ENCODE measurements around the gene METTL17. TPM values are rescaled to one million over a fixed set of nuclear protein-coding genes. Genes with fewer than 3 reads are reported as not detected.

The METTL17 gene
- polyA plus RNA-seq, 1 donor from 2014 or later = 231 TPM

DNA sequence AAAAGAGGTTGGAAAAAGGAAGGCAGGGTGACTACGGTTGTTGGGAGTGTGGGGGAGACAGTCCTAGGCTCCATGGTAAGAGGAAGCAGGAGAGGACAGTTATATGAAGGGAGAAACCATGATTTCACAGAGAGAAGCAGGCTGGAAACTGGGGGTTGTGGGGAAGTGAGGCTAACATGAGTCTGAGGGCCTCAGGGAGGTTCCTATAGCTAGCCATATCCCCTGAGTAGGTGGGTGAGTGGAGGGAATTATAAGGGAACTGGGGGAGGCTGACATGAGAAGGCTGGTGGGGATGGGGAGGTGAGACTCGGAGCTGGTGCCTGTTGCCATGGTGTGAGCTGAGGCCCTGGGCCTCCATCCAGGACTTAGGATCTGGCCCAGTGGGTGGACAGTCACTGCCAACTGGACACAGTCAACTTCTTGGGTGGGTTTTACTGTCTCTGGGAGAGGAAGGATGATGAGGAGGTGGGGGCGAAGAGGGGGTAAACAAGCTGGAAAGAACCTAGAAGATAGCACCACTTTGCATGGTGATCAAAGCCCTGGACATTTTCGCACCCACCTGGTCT lies 43.4 kb downstream of the METTL17 start:
- no peak overlapping the region for H3K9ac ChIP-seq (ENCODE audit: low read length)
- H3K27ac ChIP-seq (ENCODE audit: low read length) = no peak overlapping the region
- H3K36me3 ChIP-seq (ENCODE audit: insufficient read depth, low read length) = no peaks in the 10 kb centered on the region
- H4K20me1 ChIP-seq (ENCODE audit: insufficient read depth) = no peaks in the 10 kb centered on the region
- H3K9me2 ChIP-seq (ENCODE audit: insufficient read depth, low read length) = no peaks in the 10 kb centered on the region
- no peak overlapping the region for H3K4me3 ChIP-seq (ENCODE audit: low read length)
- TF ChIP-seq POLR2AphosphoS5 (IDR thresholded peaks at IDR 0.05) (no peak), EP300 (conservative IDR thresholded peaks at IDR 0.05; ENCODE audit: poor library complexity, severe bottlenecking) (no peak), SMC3 (conservative IDR thresholded peaks at IDR 0.05; ENCODE audit: poor library complexity) (no peak), TAF1 (IDR thresholded peaks at IDR 0.05; ENCODE audit: low read depth) (no peak), MXI1 (conservative IDR thresholded peaks at IDR 0.05; ENCODE audit: poor library complexity, severe bottlenecking) (no peak), RAD21 (conservative IDR thresholded peaks at IDR 0.05) (no peak), EZH2 (IDR thresholded peaks at IDR 0.05; ENCODE audit: borderline replicate concordance, insufficient read depth, low read length, poor library complexity, severe bottlenecking) (no peak)
- TF ChIP-seq, protein P1, sequence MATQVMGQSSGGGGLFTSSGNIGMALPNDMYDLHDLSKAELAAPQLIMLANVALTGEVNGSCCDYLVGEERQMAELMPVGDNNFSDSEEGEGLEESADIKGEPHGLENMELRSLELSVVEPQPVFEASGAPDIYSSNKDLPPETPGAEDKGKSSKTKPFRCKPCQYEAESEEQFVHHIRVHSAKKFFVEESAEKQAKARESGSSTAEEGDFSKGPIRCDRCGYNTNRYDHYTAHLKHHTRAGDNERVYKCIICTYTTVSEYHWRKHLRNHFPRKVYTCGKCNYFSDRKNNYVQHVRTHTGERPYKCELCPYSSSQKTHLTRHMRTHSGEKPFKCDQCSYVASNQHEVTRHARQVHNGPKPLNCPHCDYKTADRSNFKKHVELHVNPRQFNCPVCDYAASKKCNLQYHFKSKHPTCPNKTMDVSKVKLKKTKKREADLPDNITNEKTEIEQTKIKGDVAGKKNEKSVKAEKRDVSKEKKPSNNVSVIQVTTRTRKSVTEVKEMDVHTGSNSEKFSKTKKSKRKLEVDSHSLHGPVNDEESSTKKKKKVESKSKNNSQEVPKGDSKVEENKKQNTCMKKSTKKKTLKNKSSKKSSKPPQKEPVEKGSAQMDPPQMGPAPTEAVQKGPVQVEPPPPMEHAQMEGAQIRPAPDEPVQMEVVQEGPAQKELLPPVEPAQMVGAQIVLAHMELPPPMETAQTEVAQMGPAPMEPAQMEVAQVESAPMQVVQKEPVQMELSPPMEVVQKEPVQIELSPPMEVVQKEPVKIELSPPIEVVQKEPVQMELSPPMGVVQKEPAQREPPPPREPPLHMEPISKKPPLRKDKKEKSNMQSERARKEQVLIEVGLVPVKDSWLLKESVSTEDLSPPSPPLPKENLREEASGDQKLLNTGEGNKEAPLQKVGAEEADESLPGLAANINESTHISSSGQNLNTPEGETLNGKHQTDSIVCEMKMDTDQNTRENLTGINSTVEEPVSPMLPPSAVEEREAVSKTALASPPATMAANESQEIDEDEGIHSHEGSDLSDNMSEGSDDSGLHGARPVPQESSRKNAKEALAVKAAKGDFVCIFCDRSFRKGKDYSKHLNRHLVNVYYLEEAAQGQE (IDR thresholded peaks at IDR 0.05; ENCODE audit: borderline replicate concordance) = no peak
- TF ChIP-seq, protein P2, sequence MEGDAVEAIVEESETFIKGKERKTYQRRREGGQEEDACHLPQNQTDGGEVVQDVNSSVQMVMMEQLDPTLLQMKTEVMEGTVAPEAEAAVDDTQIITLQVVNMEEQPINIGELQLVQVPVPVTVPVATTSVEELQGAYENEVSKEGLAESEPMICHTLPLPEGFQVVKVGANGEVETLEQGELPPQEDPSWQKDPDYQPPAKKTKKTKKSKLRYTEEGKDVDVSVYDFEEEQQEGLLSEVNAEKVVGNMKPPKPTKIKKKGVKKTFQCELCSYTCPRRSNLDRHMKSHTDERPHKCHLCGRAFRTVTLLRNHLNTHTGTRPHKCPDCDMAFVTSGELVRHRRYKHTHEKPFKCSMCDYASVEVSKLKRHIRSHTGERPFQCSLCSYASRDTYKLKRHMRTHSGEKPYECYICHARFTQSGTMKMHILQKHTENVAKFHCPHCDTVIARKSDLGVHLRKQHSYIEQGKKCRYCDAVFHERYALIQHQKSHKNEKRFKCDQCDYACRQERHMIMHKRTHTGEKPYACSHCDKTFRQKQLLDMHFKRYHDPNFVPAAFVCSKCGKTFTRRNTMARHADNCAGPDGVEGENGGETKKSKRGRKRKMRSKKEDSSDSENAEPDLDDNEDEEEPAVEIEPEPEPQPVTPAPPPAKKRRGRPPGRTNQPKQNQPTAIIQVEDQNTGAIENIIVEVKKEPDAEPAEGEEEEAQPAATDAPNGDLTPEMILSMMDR (IDR thresholded peaks at IDR 0.05; ENCODE audit: poor library complexity, severe bottlenecking) = no peak
- no peaks in the 10 kb centered on the region for H3K79me2 ChIP-seq (replicated peaks; ENCODE audit: insufficient read depth, low read length)
- no peak overlapping the region for H2AFZ ChIP-seq (ENCODE audit: low read depth, low read length)
- H3F3A ChIP-seq (ENCODE audit: insufficient read depth, low read length, poor library complexity, severe bottlenecking) = no peaks in the 10 kb centered on the region
- no peaks in the 10 kb centered on the region for H3K9me3 ChIP-seq (ENCODE audit: low read length)
- no peaks in the 10 kb centered on the region for H3K27me3 ChIP-seq (ENCODE audit: insufficient read depth, low read depth, low read length)
- H3K4me2 ChIP-seq (ENCODE audit: low read length) = no peak overlapping the region

DNA sequence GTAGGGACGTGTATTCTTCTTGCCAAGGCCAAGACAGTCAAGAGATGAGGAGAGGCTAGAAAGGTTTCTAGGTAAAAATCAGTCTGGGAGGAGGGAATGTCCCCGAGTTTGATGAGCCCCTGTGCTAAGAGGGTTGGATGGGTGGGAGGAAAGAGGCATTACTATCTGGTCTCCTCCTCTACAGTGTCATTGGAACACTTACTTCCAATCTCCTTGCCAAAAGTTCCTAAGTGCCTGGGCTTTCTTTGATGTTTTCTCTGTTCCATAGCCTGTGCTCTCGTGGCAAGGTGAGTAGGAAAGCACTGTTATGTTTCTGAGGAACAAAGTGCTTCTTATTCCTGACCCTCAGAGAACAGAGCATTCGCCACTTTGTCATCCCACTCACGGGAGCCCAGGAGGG lies 44.9 kb downstream of the METTL17 start, which contains the start of gene RNASE13:
RNASE13 (minus strand) TSS at position 101 of the 400 bp plus-strand sequence. CDS start 519 bp downstream, outside the sequence.
- no peak for TF ChIP-seq EZH2 (IDR thresholded peaks at IDR 0.05; ENCODE audit: borderline replicate concordance, insufficient read depth, low read length, poor library complexity, severe bottlenecking)
- no peak for TF ChIP-seq RAD21 (conservative IDR thresholded peaks at IDR 0.05)
- TF ChIP-seq, protein P1 (IDR thresholded peaks at IDR 0.05; ENCODE audit: borderline replicate concordance) = no peak
- TF ChIP-seq MXI1 (conservative IDR thresholded peaks at IDR 0.05; ENCODE audit: poor library complexity, severe bottlenecking) = no peak
- TF ChIP-seq POLR2AphosphoS5 (IDR thresholded peaks at IDR 0.05) = no peak
- no peak for TF ChIP-seq TAF1 (IDR thresholded peaks at IDR 0.05; ENCODE audit: low read depth)
- no peak for TF ChIP-seq EP300 (conservative IDR thresholded peaks at IDR 0.05; ENCODE audit: poor library complexity, severe bottlenecking)
- TF ChIP-seq, protein P2 (IDR thresholded peaks at IDR 0.05; ENCODE audit: poor library complexity, severe bottlenecking) = no peak
- Histone ChIP-seq H3F3A (ENCODE audit: insufficient read depth, low read length, poor library complexity, severe bottlenecking) (no peaks in the 10 kb centered on the region), H3K9me3 (ENCODE audit: low read length) (no peaks in the 10 kb centered on the region), H3K27me3 (ENCODE audit: insufficient read depth, low read depth, low read length) (no peaks in the 10 kb centered on the region), H3K27ac (ENCODE audit: low read length) (no peak within 1 kb of the TSS), H3K79me2 (replicated peaks; ENCODE audit: insufficient read depth, low read length) (no peaks in the 10 kb centered on the region), H4K20me1 (ENCODE audit: insufficient read depth) (no peaks in the 10 kb centered on the region), H3K36me3 (ENCODE audit: insufficient read depth, low read length) (no peaks in the 10 kb centered on the region), H3K9ac (ENCODE audit: low read length) (no peak within 1 kb of the TSS), H3K4me2 (ENCODE audit: low read length) (no peak within 1 kb of the TSS), H2AFZ (ENCODE audit: low read depth, low read length) (no peak within 1 kb of the TSS), H3K9me2 (ENCODE audit: insufficient read depth, low read length) (no peaks in the 10 kb centered on the region), H3K4me3 (ENCODE audit: low read length) (no peak within 1 kb of the TSS)

Measured in neural cell (in vitro differentiated cells).